ENCODE measurements around the gene USP7. TPM values are rescaled to one million over a fixed set of nuclear protein-coding genes. Genes with fewer than 3 reads are reported as not detected.

USP7 gene
- total and polyA plus RNA-seq, 4 experiments from 2014 or later = 4.8 to 206 (median 106) TPM

DNA sequence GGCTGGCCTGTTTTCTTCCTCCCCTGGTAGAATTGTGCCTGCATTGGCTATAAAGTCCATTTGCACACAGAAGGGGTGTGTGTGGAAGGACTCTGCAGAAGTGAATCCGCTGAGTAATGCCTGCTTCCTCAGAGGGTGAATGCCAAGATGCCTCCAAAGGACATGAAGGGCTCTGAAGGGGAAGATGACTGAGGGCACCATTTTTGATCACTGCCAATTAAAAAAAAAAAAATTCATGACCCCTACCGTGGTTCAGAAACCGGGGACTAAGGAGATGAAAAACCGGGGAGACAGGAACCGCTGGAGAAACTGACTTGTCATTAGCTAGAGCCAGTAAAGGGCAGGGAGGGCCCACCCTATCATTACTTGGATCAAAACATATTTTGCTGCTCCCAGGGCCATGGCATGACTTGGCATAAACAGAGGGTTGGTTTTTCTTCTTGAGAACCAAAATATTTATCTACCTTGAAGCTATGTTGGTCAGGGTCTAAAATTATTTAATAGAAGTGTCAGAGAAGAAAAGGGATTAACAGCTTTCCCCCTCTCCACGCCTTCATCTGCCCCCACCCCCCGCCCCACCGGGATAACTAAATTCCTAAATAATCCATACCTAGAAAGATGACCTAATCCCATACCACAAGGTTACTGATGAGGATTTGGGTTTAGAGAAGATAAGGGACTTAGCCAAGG lies 3.6 kb upstream of the USP7 start:
- H3K4me1 Mint-ChIP-seq = peaks cover 1 to 13% (median 6%) of the 10 kb centered on the region in 4 donors
- no peak for DNase-seq
- no peak overlapping the region for H3K4me3 Mint-ChIP-seq
- Histone ChIP-seq H3K27ac (ENCODE audit: low read depth, low read length) (no peak overlapping the region), H3K27me3 (ENCODE audit: insufficient read depth, low read length) (no peaks in the 10 kb centered on the region), H3K4me3 (ENCODE audit: low read length in 2 of 2) (no peak overlapping the region), H3K4me1 (ENCODE audit: insufficient read depth, low read length) (peaks cover 6% of the 10 kb centered on the region), H3K9me3 (ENCODE audit: control insufficient read depth in 1 of 2, low read length in 2 of 2) (no peaks in the 10 kb centered on the region), H3K36me3 (ENCODE audit: insufficient read depth, low read length) (no peaks in the 10 kb centered on the region)
- H3K9me3 Mint-ChIP-seq = peaks cover 0 to 3% (median 0%) of the 10 kb centered on the region in 8 donors
- intact Hi-C loops (cut with micrococcal nuclease) = no loop called here
- ChIA-PET CTCF (ENCODE audit: partially characterized antibody) (interaction anchor here (0.7 to 1.3 kb wide), 4 partner anchors 32 to 172 kb away, joined by 3 to 4 read pairs (median 3); no protein-coding TSS in a partner anchor), POLR2A (ENCODE audit: partially characterized antibody) (interaction anchor here (2.9 kb wide), 1 partner anchor 124 kb away, joined by 8 read pairs; the partner anchor contains the start of gene HAPSTR1)
- no peaks in the 10 kb centered on the region for H3K27me3 Mint-ChIP-seq
- peaks cover 0 to 4% of the 10 kb centered on the region in 2 donors for H3K36me3 Mint-ChIP-seq
- peak overlapping the region in 1 of 7 donors; percentile 61 for H3K27ac Mint-ChIP-seq

GRCh38 chr16:8966817-8967131 lies 3.1 kb upstream of the USP7 start:
- H3K36me3 Mint-ChIP-seq = peaks cover 0 to 7% of the 10 kb centered on the region in 2 donors
- no peak overlapping the region for H3K4me3 ChIP-seq (ENCODE audit: low read length in 2 of 2)
- no peaks in the 10 kb centered on the region for H3K27me3 Mint-ChIP-seq
- H3K9me3 ChIP-seq (ENCODE audit: control insufficient read depth in 1 of 2, low read length in 2 of 2) = no peaks in the 10 kb centered on the region
- ChIA-PET CTCF (ENCODE audit: partially characterized antibody) (interaction anchor here (0.7 to 1.2 kb wide), 3 partner anchors 31 to 173 kb away, joined by 3 to 4 read pairs (median 3); no protein-coding TSS in a partner anchor), POLR2A (ENCODE audit: partially characterized antibody) (interaction anchor here (2.9 kb wide), 1 partner anchor 125 kb away, joined by 8 read pairs; the partner anchor contains the start of gene HAPSTR1)
- H3K4me3 Mint-ChIP-seq = no peak overlapping the region
- H3K9me3 Mint-ChIP-seq = peaks cover 0 to 3% (median 0%) of the 10 kb centered on the region in 8 donors
- no peak for DNase-seq
- H3K36me3 ChIP-seq (ENCODE audit: insufficient read depth, low read length) = no peaks in the 10 kb centered on the region
- peak overlapping the region in 1 of 7 donors; percentile 61 for H3K27ac Mint-ChIP-seq
- H3K27ac ChIP-seq (ENCODE audit: low read depth, low read length) = no peak overlapping the region
- peaks cover 10% of the 10 kb centered on the region for H3K4me1 ChIP-seq (ENCODE audit: insufficient read depth, low read length)
- intact Hi-C loops (cut with micrococcal nuclease) = no loop called here
- no peaks in the 10 kb centered on the region for H3K27me3 ChIP-seq (ENCODE audit: insufficient read depth, low read length)
- peaks cover 6 to 18% (median 11%) of the 10 kb centered on the region in 4 donors for H3K4me1 Mint-ChIP-seq

- H3K9me3 ChIP-seq (ENCODE audit: control insufficient read depth in 1 of 2, low read length in 2 of 2) = no peaks in the 10 kb centered on the region
- Mint-ChIP-seq H3K9me3 (peaks cover 0 to 3% (median 0%) of the 10 kb centered on the region in 8 donors), H3K36me3 (peaks cover 0 to 7% of the 10 kb centered on the region in 2 donors), H3K4me1 (peaks cover 27 to 42% (median 32%) of the 10 kb centered on the region in 4 donors), H3K4me3 (peak overlapping the region; percentile 68 to 82 (median 76)), H3K27me3 (no peaks in the 10 kb centered on the region), H3K27ac (peak overlapping the region; percentile 6 to 87 (median 79))
- CTCF ChIA-PET (ENCODE audit: partially characterized antibody) = interaction anchor here (0.6 kb wide), 1 partner anchor 28 kb away, joined by 4 read pairs; no protein-coding TSS in a partner anchor
- intact Hi-C loops (cut with micrococcal nuclease) = loop anchor here (1.0 to 5.0 kb wide), 6 partner anchors 42 to 1778 kb away; partner anchors contain the start of genes ABAT, HAPSTR1, NUBP1 and PMM2
- no peaks in the 10 kb centered on the region for H3K27me3 ChIP-seq (ENCODE audit: insufficient read depth, low read length)
- H3K4me3 ChIP-seq (ENCODE audit: low read length in 2 of 2) = peak overlapping the region; percentile 47 to 51
- H3K36me3 ChIP-seq (ENCODE audit: insufficient read depth, low read length) = no peaks in the 10 kb centered on the region
- peak overlapping the region; percentile 56 for H3K27ac ChIP-seq (ENCODE audit: low read depth, low read length)
- POLR2A ChIA-PET (ENCODE audit: partially characterized antibody) = interaction anchor here (1.1 to 1.8 kb wide), 7 partner anchors 10 to 127 kb away, joined by 3 to 21 read pairs (median 5); partner anchors contain the start of genes CARHSP1 and HAPSTR1
- H3K4me1 ChIP-seq (ENCODE audit: insufficient read depth, low read length) = peaks cover 33% of the 10 kb centered on the region
- no peak for DNase-seq
Measured at GRCh38 chr16:8964462-8964861, 756 bp upstream of the USP7 start.

DNA sequence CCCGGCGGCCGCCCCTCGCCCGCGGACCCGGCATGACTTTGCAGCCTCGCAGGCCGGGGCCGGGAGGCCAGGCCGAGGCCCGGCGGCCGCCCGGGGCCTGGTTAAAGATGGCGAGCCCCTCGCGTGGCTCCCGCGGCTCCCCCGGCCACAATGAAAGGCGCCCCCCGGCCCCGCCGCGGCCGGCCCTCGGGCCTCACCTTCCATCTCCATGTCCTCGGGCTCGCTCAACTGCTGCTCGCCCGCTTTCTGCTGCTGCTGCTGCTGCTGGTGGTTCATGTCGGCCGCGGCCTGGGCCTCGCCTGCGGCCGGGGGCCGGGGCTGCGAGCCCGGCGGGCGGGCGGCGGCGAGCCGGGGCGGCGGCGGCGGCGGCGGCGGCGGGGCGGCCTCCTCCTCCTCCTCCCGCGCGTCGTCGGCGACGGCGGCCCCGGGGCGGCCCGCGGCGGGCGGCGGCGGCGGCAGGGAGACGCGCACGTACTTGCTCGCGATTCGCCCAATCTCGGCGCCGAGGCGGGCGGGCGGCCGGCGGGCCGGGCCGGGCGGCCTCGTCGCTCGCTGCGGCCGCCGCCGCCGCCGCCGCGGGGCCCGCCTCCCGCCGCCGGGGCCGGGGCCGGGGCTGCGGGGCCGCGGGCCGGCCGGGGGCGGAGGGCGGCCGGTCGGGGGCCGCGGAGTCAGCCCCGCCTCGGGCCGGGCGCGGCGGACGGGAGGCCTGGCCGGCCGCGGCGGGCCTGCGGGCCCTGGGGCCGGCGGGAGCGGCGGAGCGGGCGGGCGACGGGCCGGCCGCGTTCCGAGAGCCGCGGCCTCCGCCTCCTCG lies 491 bp downstream of the USP7 start:
- Mint-ChIP-seq H3K36me3 (peaks cover 0 to 7% of the 10 kb centered on the region in 2 donors), H3K4me3 (peak overlapping the region in 3 of 8 donors; percentile 72 to 89 (median 76)), H3K9me3 (peaks cover 0 to 3% (median 0%) of the 10 kb centered on the region in 8 donors), H3K4me1 (peaks cover 39 to 54% (median 45%) of the 10 kb centered on the region in 4 donors), H3K27ac (peak overlapping the region in 2 of 7 donors; percentile 43 to 96), H3K27me3 (no peaks in the 10 kb centered on the region)
- no peaks in the 10 kb centered on the region for H3K36me3 ChIP-seq (ENCODE audit: insufficient read depth, low read length)
- peak overlapping the region; percentile 32 to 67 for H3K4me3 ChIP-seq (ENCODE audit: low read length in 2 of 2)
- POLR2A ChIA-PET (ENCODE audit: partially characterized antibody) = interaction anchor here (1.5 to 3.0 kb wide), 9 partner anchors 9 to 129 kb away, joined by 3 to 21 read pairs (median 7); partner anchors contain the start of genes CARHSP1 and HAPSTR1
- CTCF ChIA-PET (ENCODE audit: partially characterized antibody) = no interaction called here
- H3K27me3 ChIP-seq (ENCODE audit: insufficient read depth, low read length) = no peaks in the 10 kb centered on the region
- peak overlapping the region; percentile 65 for H3K27ac ChIP-seq (ENCODE audit: low read depth, low read length)
- peak in 3 of 5 donors; percentile 21 to 28 (median 25) for DNase-seq
- intact Hi-C loops (cut with micrococcal nuclease) = loop anchor here (2.0 to 5.0 kb wide), 5 partner anchors 41 to 1779 kb away; partner anchors contain the start of genes ABAT, CARHSP1 and NUBP1
- peaks cover 45% of the 10 kb centered on the region for H3K4me1 ChIP-seq (ENCODE audit: insufficient read depth, low read length)
- no peaks in the 10 kb centered on the region for H3K9me3 ChIP-seq (ENCODE audit: control insufficient read depth in 1 of 2, low read length in 2 of 2)

DNA sequence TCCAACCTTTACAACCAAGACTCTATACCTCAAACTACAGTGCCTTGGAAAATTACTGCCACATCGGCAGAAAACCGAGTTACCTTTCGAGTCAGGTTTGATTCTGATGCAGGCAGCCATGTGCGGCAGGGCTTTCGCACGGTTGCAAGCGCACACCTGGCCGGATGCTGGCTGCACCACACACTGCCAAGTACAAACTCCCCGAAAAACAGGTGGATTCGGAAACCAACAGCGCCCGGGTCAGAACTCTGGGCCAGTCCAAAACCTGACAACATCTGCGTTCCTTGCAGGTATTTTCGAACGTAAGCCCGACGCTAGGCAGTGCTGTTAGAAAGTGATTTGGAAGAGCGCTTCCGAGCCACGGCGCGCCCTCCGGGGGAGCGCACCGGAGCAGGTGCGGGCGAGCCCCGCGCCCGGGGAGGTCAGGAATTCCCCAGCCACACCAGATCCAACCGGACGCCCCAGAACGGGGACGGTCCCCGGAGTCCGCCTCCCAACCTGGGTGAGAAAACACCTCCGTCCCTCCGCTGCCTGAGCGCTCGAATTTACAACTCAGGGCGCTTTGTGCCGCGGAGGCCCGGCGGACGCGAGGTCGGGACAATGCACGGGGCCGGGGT lies 1.2 kb downstream of the USP7 start:
- peaks cover 52% of the 10 kb centered on the region for H3K4me1 ChIP-seq (ENCODE audit: insufficient read depth, low read length)
- POLR2A ChIA-PET (ENCODE audit: partially characterized antibody) = interaction anchor here (1.5 to 3.0 kb wide), 4 partner anchors 17 to 129 kb away, joined by 4 to 13 read pairs (median 7); partner anchors contain the start of gene HAPSTR1
- Mint-ChIP-seq H3K27me3 (no peaks in the 10 kb centered on the region), H3K27ac (peak overlapping the region; percentile 89 to 98 (median 96)), H3K4me3 (peak overlapping the region; percentile 86 to 98 (median 94)), H3K36me3 (peaks cover 0 to 7% of the 10 kb centered on the region in 2 donors), H3K9me3 (peaks cover 0 to 3% (median 0%) of the 10 kb centered on the region in 8 donors), H3K4me1 (peaks cover 44 to 61% (median 50%) of the 10 kb centered on the region in 4 donors)
- H3K4me3 ChIP-seq (ENCODE audit: low read length in 2 of 2) = peak overlapping the region; percentile 32 to 67
- peak; percentile 65 to 83 (median 74) for DNase-seq
- peak overlapping the region; percentile 65 for H3K27ac ChIP-seq (ENCODE audit: low read depth, low read length)
- H3K27me3 ChIP-seq (ENCODE audit: insufficient read depth, low read length) = no peaks in the 10 kb centered on the region
- CTCF ChIA-PET (ENCODE audit: partially characterized antibody) = interaction anchor here (0.7 kb wide), 1 partner anchor 165 kb away, joined by 4 read pairs; the partner anchor contains the start of genes PMM2 and TMEM186
- no peaks in the 10 kb centered on the region for H3K36me3 ChIP-seq (ENCODE audit: insufficient read depth, low read length)
- H3K9me3 ChIP-seq (ENCODE audit: control insufficient read depth in 1 of 2, low read length in 2 of 2) = no peaks in the 10 kb centered on the region
- intact Hi-C loops (cut with micrococcal nuclease) = loop anchor here (1.0 to 5.0 kb wide), 6 partner anchors 26 to 1780 kb away; partner anchors contain the start of genes ABAT, CARHSP1 and NUBP1

DNA sequence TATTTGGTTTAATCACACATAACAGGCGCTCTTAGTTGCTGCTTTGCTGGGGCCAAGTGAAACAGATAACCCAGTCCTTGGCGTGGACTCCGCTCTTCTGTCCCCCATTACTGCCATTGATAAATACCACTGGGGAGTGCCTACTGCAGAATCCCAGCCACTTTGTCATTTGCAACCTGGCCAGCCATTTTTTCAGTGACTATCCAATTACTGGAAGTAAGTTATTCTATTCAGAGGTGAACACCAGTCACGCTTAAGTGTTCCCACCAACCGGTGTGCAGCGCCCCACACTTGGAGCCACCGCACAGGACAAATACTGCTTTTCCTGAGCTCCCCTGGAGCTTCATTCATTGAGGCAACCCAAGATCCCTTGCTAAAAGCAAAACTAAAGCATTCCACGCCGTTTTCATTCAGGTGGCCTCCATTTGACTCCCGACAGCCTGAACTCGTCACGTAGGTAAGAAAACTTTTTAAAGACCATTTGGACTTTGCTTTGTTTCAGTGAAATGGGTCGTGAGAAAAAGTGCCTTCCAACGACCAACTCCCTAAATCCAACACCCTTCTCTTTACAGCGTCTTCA lies 1.8 kb downstream of the USP7 start:
- no peaks in the 10 kb centered on the region for H3K27me3 ChIP-seq (ENCODE audit: insufficient read depth, low read length)
- H3K9me3 Mint-ChIP-seq = peaks cover 0 to 3% (median 0%) of the 10 kb centered on the region in 8 donors
- H3K27ac Mint-ChIP-seq = peak overlapping the region; percentile 89 to 98 (median 96)
- peak overlapping the region; percentile 32 to 67 for H3K4me3 ChIP-seq (ENCODE audit: low read length in 2 of 2)
- H3K9me3 ChIP-seq (ENCODE audit: control insufficient read depth in 1 of 2, low read length in 2 of 2) = no peaks in the 10 kb centered on the region
- intact Hi-C loops (cut with micrococcal nuclease) = loop anchor here (1.0 to 5.0 kb wide), 7 partner anchors 26 to 1780 kb away; partner anchors contain the start of genes ABAT, CARHSP1, METTL22 and NUBP1
- no peak for DNase-seq
- H3K4me1 Mint-ChIP-seq = peaks cover 49 to 67% (median 55%) of the 10 kb centered on the region in 4 donors
- POLR2A ChIA-PET (ENCODE audit: partially characterized antibody) = interaction anchor here (1.5 to 3.0 kb wide), 4 partner anchors 16 to 129 kb away, joined by 4 to 13 read pairs (median 7); partner anchors contain the start of gene HAPSTR1
- CTCF ChIA-PET (ENCODE audit: partially characterized antibody) = interaction anchor here (0.7 kb wide), 1 partner anchor 165 kb away, joined by 4 read pairs; the partner anchor contains the start of genes PMM2 and TMEM186
- H3K27ac ChIP-seq (ENCODE audit: low read depth, low read length) = peak overlapping the region; percentile 65
- peaks cover 0 to 7% of the 10 kb centered on the region in 2 donors for H3K36me3 Mint-ChIP-seq
- H3K4me3 Mint-ChIP-seq = peak overlapping the region; percentile 86 to 98 (median 94)
- H3K36me3 ChIP-seq (ENCODE audit: insufficient read depth, low read length) = no peaks in the 10 kb centered on the region
- no peaks in the 10 kb centered on the region for H3K27me3 Mint-ChIP-seq
- H3K4me1 ChIP-seq (ENCODE audit: insufficient read depth, low read length) = peaks cover 58% of the 10 kb centered on the region
